HG03558 (cell line): ENCODE data around the gene CDK5RAP3.
"Not testable (repeated sequence)": the region's sequence is repeated elsewhere in the genome, so short reads cannot be mapped to it uniquely, and the experiment has no call there.

ENCODE experiments used
- ATAC-seq: cut with Tn5 transposase; IDR thresholded peaks from one replicate; pipeline ENCODE4 v1.9.1; 2021; ENCODE audit warnings: moderate number of reproducible peaks; ENCODE audit not compliant: unreplicated experiment; ENCODE audit errors: extremely low read depth

CDK5RAP3 gene, protein sequence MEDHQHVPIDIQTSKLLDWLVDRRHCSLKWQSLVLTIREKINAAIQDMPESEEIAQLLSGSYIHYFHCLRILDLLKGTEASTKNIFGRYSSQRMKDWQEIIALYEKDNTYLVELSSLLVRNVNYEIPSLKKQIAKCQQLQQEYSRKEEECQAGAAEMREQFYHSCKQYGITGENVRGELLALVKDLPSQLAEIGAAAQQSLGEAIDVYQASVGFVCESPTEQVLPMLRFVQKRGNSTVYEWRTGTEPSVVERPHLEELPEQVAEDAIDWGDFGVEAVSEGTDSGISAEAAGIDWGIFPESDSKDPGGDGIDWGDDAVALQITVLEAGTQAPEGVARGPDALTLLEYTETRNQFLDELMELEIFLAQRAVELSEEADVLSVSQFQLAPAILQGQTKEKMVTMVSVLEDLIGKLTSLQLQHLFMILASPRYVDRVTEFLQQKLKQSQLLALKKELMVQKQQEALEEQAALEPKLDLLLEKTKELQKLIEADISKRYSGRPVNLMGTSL

DNA sequence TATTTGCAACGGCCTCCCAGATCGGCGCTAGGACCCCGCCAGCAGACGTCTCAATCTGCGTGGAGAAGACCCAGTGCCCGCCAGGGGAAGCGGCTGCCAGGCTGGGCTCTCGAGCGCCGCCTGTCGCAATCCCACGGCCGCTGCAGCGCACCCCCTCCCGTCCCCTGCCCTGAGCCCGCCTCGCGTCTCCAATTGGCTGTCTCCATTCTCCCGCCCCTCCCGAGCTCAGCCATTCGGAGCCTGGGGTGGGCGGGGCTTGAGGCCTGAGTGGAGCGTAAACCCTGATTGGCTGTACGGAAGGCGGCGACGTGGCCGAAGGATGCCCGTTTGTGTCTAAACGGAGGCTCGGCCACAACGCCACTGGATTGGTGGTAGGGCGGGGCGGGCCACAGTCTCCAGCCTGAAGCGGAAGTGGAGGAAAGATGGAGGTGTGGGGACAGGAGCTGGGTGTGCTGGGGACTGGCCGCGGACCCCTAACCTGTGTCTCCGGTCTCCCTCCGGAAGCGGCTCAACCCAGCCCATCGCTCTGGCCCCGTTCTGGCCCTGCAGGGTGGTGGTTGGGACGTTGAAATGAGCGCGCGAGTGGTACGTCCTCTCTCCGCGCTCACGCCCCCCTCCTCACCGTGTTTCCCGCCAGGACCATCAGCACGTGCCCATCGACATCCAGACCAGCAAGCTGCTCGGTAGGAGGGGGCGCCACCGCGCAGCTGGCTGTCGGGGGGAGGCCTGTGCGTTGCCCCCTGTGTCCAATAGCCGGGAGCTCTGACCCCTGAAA, at the start of gene CDK5RAP3:
Gene CDK5RAP3 (plus strand): TSS at position 389 of the 775 bp plus-strand sequence. CDS start 34 bp downstream, at position 423.
- ATAC-seq = peak; percentile 85

DNA sequence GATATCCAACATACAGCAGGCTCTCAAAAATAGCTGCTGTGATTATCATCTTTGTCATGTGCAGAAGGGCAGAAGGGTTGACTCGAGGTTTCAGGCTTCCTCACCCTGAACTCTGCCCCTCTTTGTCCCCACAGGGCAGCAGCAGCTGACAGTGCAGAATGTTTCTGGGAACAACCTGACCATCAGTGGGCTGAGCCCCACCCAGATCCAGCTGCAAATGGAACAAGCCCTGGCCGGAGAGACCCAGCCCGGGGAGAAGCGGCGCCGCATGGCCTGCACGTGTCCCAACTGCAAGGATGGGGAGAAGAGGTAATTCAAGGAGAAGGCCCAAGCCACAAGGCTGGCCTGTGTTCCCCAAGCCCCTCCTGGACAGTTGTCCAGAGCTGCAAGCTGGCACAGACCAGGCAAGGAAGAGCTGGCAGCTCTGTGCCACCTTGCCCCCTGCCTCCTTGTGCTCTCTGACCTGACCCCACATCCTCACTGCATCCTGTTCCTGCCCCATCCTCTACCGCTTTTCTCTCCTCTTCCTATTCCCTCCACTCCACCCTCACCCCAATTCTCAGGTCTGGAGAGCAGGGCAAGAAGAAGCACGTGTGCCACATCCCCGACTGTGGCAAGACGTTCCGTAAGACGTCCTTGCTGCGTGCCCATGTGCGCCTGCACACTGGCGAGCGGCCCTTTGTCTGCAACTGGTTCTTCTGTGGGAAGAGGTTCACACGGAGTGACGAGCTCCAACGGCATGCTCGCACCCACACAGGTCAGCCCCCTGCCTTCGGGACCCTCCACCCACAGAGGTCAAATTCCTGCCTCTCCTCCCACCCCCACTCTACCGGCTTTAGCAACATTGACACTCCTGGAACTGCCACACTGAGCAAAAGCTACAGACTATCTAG, 45.9 kb upstream of the CDK5RAP3 start:
- ATAC-seq = no peak

DNA sequence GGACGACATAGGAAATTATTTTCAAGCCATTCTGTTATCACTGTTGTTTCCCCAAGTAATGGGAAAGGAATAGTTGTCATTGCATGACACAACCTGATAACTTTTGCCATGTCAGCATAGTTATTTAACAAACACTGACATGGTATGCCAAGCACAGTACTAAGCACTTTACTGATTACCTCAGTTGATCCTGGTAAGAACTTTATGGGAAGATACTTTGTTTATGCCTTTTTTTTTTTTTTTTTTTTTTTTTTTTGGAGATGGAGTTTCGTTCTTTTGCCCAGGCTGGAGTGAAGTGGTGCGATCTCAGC, 45.3 kb upstream of the CDK5RAP3 start:
- ATAC-seq = no peak

DNA sequence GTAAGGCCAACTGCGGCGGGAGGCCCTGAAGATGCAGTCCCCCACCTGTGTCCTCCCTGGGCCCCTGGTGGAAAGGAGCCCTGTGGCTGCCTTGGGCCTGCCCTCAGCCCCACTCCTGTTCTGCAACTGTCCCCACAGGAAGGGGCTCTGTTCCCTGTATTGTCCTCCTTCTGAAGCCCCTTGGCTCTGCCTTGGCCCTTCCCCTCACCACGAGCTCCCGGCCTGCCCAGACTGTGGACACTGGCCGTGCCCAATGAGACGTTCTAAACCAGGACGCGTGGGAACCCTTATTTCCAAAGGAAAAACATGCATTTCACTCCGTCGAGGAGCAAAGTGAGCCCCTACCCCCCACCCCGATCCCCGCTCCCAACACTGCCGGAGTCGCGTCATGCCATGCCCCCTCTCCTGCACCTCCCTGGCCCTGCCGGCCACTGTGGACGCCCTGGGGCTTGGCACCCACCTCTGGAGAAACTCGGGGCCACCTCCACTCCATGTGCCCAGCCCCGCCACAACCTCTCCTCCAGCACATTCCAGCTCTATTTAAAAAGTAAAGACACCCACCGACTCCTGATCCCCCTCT, 43.0 kb upstream of the CDK5RAP3 start:
- ATAC-seq = no peak

DNA sequence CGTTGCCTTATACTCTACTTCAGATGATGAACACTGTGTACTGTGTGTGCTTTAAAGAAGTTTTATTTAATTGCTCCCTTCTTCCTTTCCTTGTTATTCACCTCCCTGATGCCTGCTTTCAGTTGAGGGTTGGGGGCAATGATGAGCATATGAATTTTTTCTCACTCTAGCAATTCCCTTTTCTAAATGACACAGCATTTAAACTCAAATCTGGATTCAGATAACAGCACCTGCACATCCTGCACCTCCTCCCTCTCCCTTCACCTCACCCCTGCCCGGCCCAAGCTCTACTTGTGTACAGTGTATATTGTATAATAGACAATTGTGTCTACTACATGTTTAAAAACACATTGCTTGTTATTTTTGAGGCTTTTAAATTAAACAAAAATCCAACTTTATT, 42.5 kb upstream of the CDK5RAP3 start:
- ATAC-seq = no peak

DNA sequence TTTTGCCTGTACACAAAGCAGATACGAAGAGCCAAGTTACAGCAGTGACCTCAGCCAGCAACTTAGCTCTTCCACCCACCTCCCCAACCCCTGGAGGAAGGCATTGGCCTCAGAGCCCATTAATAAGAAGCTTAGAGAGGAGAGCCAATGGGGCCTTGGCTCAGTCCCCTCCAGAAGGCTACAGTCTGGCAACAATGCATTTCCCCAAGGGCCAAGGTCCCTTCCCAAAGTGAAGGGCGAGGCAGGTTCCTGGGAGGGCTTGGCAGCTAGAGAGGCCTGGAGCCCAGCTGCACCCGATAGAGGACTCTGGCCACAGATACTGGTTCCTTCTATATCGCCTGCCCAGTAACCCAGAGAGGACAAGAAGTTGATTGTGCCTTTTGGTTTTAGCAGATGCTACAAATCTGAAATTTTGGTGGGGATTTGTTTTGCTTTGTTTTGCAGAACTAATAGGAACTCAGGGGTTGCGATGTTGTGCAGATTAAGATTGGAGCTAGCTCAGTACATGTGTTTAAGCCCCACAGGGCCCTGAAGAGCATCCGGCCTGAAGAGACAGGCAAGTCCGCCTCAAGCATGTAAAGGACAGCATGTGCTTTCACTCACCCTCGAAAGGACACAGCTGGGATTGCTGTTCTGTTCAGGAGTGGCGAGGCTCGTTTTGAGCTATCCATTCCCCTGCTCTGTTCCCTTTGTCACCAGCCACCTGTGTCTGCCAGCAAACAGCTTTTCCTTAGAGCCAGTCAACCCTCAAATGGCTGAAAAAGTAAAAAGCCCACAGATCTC, 41.5 kb upstream of the CDK5RAP3 start:
- no peak for ATAC-seq

DNA sequence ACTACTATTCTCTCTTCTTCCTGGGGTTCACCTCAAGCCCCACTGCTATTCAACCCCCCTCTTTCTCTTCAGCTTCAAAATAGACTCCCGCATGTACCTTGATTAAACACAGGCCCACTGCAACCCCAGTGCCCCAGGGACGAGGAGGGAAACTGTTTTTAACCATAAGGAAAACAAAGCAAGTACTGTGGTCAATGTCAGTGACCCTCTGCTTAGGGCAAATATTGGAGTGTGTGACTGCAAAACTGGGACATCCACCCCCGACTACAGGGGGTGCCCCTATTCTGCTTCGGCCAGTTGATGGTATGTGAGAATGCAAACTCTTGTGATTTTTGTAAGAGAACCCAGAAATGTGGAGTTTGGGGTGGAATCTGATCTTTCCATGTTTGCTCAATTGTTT, 39.1 kb upstream of the CDK5RAP3 start:
- ATAC-seq = no peak

DNA sequence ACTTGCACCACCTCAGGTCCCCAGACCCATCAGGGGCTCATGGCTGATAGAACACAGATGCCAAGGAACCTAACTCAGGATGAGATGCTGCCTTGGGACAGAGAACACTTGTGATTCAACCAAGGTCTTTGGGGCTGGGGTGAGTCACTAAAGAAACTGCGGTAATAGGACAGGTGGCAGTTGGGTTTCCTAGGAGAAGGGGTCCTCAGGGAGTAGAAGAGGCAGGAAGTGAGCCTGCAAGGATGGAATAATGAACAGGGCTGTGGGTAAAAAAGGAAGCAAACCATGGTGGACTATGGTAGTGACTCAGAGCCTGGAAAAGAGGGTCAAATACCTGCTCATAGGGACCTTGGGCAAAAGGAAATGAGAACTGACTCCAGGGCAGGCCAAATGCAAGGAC, 36.1 kb upstream of the CDK5RAP3 start:
- ATAC-seq = no peak

DNA sequence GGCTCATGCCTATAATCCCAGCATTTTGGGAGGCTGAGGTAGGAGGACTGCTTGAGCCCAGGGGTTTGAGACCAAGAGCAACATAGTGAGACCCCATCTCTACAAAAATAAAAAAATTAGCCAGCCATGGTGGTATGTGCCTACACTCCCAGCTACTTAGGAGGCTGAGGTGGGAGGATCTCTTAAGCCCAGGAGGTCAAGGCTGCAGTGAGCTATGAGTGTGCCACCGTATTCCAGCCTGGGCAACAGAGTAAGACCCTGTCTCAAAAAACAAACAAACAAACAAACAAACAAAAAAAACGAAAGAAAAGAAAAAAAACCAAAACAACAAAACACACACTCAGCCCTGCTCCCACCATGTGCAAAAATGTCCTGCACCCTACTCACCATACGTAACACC, 35.4 kb upstream of the CDK5RAP3 start:
- not testable (repeated sequence) for ATAC-seq

DNA sequence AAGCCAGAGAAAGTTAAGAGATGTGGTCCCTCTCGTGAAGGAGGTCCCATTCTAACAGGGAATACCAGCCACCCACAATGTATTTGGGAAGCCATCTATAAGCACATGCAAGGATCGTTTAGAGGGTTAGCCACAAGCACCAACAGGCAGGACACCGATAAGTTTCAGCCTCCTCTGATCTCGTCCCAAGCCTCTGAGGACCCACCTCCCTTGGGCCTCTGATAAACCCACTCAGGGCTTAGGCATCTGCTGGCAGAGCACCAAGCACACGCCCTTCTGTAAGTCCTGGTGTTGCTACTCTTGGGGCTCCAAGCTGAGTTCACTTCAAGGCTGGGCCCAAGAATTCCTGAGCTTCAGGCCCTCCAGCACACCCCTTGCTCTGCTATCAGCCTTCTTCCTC, 35.0 kb upstream of the CDK5RAP3 start:
- no peak for ATAC-seq

DNA sequence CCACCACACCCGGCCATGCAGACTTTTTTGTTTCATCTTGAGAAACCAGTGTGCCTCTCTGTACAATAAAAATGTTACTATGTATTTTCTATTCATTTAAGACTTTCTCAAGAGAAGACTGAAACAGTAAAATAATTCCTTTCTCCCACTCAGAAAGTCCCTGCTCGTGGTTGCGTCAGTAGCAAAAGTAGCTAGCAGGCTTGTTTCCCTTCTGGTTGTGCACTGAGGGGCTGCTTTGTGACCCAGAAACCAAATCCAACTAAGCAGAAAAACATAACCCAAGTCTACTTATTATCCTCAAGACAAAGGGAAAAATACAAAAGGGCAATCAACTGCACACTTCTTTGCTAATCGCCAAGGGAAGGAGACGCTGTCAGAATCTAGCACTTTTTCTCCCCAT, 33.0 kb upstream of the CDK5RAP3 start:
- ATAC-seq = no peak

DNA sequence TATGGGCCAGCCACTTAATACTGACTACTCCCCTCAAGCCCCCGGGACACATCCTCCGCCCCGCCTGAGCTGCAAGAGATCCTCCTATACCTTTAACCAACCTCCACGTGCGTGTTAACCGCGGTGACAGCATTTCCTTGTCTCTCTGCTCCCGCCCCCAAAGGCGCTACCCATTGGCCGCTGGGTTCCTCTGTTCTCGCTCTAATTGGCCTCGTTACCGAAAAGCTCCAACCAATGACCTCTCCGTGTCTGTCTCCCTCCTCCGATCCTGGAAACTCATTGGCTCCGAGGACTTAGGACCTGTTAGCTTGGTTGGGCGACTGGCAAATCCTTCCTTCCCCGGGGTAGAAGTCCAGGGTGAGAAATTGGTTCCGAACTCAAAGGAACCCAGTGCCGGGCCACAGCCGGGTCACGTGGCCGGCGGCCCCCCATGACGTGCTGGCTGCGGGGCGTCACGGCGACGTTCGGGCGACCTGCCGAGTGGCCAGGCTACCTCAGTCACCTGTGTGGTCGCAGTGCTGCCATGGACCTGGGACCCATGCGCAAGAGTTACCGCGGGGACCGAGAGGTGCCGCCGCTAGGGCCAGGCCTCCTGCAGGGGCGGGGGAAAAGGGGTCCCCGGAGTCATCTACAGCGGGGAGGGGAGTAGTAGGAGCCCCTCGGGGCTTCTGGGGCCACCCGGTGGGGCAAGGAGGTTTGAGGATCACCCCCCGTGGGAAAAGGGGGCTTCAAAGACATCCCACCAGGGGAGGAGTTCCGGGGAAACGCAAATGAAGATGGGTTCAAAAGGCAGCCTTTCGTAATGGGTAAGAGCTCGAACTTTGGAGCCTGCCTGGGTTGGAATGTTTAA, 29.4 kb upstream of the CDK5RAP3 start, which contains the start of gene PNPO:
Gene PNPO (plus strand): TSS at position 326 of the 850 bp plus-strand sequence. CDS start 105 bp downstream, at position 431.
- peak; percentile 78 for ATAC-seq

DNA sequence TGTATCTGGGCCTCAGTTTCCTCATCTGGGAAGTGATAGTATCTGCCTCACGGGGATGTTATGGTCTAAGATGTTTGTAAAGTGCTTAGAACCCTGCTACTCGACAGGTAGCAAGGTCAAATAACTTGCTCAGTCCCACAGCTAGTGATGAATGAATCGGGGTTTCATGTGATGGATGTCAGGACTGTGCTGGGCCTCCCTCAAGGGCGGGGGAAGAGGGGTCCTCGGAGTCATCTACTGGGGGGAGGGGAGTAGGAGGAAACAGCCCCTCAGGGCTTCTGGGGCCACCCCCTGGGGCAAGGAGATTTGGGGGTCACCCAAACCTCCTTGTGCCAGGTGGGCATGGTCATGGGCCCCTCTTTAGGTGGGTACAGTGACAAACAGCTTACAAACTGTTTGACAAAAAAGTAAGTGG, 28.8 kb upstream of the CDK5RAP3 start:
- ATAC-seq = no peak

DNA sequence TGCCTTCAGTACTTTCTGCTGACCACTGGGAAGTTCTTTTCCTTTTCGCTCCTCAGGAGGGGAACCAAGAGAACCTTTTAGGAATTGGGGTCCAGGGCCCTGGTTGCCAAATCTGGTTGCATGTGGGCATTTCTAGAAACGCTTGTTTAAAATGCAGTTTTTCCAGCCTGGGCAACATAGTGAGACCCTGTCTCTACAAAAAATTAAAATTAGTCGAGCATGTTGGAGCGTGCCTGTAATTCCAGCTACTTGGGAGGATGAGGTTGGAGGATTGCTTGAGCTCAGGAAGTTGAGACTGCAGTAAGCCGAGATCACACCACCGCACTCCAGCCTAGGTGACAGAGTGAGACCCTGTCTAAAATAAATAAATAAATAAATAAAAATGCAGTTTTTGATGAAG, 28.3 kb upstream of the CDK5RAP3 start:
- no peak for ATAC-seq

DNA sequence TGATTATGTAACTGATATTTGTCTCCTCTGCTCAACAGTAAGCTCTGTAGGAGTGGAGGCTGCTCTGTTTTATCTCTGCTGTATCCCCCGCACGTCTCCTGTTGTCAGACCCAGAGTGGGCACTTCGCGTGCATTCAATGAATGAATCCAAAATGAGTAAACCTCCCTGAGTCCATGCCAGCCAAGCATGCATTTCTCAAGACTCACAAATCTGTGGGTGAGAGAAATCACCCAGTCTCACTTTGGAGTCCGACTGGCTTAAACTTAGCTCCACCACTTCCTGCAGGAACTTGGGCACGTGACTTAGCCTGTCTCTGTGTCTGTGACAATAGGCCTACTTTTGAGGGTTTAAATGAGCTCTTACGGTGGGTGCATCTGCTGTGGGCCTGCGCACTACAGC, 25.8 kb upstream of the CDK5RAP3 start:
- no peak for ATAC-seq

DNA sequence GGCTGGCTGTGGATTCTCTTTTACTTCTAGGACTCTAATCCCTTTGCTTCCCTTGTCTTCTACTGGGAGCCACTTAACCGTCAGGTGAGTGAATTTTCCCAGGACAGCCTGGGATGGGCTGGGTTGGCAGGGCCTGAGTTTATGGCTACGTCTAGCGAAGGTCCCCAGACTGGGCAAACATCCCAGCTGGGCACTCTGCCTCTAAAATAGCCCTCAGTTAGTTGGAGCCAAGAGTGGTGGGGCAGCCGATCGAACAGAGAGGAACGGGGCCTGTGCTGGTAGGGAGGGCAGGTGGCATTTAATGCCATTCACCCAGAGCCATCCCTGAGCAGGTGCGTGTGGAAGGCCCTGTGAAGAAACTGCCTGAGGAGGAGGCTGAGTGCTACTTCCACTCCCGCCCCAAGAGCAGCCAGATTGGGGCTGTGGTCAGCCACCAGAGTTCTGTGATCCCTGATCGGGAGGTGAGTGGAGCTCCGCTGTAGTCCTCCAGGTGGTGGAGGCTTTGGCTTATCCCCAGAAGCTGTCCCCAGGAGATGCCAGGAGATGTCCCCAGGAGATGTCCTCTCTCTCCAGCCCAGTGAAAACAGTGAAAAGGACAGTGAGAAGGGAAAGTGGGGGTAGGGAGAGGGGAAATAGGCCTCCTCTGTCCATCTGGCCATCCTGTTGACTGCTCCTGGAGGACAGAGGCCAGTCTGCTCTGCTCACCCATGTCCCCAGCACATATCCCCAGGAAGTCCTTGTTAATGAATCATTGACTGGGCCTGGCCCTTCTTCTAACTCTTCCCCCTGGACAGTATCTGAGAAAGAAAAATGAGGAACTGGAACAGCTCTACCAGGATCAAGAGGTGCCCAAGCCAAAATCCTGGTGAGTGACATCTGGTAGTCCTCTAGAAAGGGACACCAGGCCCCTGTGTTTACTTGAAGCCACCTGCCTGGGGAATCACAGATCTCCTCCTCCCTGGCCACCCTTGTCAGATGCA, 25.1 kb upstream of the CDK5RAP3 start:
- no peak for ATAC-seq

DNA sequence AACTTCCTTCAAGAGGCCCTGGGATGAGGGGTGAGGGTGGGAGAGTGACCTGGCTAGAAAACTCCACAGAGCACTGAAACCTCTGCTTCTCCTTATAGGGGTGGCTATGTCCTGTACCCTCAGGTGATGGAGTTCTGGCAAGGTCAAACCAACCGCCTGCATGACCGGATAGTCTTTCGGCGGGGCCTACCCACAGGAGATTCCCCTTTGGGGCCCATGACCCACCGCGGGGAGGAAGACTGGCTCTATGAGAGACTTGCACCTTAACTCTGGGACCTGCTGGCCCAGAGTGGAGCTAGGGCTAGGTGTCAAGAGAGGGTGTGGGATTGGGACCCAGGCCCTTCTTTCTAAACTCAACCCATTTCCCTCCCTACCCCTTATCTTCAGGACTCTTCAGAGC, 24.4 kb upstream of the CDK5RAP3 start:
- no peak for ATAC-seq
